Liver (tissue), 3 donors: ENCODE measurements around the gene NELL1.

ENCODE experiments used
- CTCF ChIP-seq: fragments of 150-350 bp; IDR thresholded peaks from 2 replicates; pipeline ENCODE4 v1.5.1; 2017; ENCODE audit warnings: improper control_type of control experiment, low read depth, low read length; ENCODE audit not compliant: missing input control
- GABPA ChIP-seq, 2 donors: IDR thresholded peaks in 1 of 2; conservative IDR thresholded peaks in 1 of 2; 2 replicates each; pipeline ENCODE4 v1.6.1; 2016; ENCODE audit warnings: antibody characterized with exemption in 2 of 2, mild to moderate bottlenecking in 1 of 2, moderate library complexity in 1 of 2
- donor health status: healthy.
- donor health status: healthy.

DNA sequence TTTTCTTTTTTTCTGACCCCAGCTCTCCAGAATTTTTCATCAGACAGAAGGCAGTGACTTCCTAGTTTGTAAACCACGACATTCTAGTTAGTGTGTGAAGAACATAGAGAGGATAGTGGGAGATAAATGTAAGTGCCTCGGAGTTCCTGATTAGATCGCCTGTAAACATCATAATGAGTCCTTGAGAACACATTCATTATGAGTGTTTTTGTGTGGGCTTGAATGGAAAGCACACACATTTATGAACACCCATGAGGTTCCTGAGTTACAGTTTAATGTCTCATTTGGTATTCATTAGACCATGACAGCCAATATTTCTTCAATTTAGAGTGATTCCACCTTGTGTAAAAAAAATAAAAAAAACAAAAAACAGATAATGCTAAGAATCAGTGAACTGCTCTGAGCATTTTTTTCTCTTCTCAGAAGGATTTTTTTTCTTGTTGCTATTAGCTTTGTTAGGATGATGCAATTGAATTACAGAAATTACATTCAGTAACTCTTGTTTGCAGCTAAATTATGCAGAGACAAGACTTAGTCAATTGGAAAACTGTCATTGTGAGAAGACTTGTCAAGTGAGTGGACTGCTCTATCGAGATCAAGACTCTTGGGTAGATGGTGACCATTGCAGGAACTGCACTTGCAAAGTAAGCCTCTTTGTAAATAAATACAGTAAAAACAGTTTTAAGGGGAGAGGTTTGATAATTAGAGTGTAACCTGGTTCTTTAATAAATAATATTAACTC, 257.6 kb downstream of the NELL1 start:
- TF ChIP-seq CTCF (no peak), GABPA (IDR thresholded peaks at IDR 0.05 in 1 of 2, conservative IDR thresholded peaks at IDR 0.05 in 1 of 2) (no peak)
